ENCODE results near the gene OPCML.

The OPCML gene

DNA sequence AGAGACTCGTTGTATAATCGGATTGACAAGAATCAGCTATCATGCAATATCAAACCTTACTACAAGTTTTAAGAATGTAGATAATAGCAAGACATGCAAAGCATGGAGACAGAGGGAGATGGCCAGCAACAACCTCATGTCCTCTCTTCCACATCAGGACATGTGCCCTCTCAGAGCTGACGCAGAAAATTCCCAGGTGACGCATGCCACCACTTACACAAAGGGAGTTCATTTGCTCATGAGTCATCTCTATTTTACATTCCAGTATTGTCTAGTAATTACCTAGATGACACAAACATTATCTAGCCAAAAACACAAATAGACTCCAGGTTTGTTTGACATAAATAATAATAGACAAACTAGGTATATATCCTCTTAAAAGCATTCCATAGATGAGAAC, 38.1 kb upstream of the OPCML start:
- no peak overlapping the region for H3K4me3 ChIP-seq (ENCODE audit: low read depth, low read length)
- POLR2A ChIA-PET = no interaction called here
- CTCF ChIA-PET = no interaction called here
- no peak for DNase-seq (ENCODE audit: low read depth, low spot score)
- TF ChIP-seq, protein P1, sequence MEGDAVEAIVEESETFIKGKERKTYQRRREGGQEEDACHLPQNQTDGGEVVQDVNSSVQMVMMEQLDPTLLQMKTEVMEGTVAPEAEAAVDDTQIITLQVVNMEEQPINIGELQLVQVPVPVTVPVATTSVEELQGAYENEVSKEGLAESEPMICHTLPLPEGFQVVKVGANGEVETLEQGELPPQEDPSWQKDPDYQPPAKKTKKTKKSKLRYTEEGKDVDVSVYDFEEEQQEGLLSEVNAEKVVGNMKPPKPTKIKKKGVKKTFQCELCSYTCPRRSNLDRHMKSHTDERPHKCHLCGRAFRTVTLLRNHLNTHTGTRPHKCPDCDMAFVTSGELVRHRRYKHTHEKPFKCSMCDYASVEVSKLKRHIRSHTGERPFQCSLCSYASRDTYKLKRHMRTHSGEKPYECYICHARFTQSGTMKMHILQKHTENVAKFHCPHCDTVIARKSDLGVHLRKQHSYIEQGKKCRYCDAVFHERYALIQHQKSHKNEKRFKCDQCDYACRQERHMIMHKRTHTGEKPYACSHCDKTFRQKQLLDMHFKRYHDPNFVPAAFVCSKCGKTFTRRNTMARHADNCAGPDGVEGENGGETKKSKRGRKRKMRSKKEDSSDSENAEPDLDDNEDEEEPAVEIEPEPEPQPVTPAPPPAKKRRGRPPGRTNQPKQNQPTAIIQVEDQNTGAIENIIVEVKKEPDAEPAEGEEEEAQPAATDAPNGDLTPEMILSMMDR (IDR thresholded peaks at IDR 0.05; ENCODE audit: insufficient read depth, low read length, missing control alignments) = no peak

DNA sequence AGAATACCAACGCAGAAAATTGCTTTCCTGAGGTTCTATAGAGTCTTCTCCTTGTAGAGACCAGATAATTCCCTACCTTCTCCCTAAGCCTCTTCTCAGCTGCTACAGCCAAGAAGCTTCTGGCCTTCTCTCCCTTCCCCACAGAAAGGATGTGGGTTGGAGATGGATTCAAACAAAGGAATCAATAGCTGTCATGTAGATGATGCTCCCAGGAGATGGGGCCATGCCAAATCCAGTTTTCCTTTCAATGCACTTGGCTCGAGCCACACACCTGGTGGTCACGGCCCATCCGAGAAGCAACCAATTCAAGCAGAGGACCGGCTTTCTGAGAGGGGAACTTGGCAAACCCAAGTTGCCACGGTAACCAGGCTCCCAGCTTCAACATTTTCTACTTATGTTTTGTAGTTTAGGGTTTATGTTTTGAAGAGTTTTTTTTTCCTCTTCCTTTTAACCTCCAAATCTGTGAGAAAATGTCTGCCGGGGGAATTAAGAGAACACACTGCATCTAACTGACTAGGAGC, 31.3 kb upstream of the OPCML start:
- ChIA-PET POLR2A (no interaction called here), CTCF (no interaction called here)
- H3K4me3 ChIP-seq (ENCODE audit: low read depth, low read length) = no peak overlapping the region
- no peak for DNase-seq (ENCODE audit: low read depth, low spot score)
- TF ChIP-seq, protein P1 (IDR thresholded peaks at IDR 0.05; ENCODE audit: insufficient read depth, low read length, missing control alignments) = no peak

DNA sequence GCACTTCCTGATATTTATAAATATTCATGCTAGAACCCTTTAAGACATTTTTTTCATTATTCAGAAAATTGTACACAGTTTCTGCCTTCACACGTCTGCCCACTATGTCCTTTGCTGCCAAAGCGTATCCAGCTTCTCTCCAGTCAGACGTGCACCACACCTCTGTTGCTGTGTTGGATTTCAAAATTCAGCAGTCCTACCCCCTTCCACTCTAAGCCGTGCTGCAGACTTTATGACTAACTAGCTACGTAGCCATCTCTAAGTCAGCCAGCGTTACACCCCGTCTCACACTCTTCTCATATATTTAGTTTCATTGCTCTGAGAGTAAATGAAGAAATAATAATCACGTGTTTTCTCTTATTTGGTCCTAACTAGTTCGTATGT, 28.2 kb upstream of the OPCML start:
- CTCF ChIA-PET = no interaction called here
- POLR2A ChIA-PET = no interaction called here

DNA sequence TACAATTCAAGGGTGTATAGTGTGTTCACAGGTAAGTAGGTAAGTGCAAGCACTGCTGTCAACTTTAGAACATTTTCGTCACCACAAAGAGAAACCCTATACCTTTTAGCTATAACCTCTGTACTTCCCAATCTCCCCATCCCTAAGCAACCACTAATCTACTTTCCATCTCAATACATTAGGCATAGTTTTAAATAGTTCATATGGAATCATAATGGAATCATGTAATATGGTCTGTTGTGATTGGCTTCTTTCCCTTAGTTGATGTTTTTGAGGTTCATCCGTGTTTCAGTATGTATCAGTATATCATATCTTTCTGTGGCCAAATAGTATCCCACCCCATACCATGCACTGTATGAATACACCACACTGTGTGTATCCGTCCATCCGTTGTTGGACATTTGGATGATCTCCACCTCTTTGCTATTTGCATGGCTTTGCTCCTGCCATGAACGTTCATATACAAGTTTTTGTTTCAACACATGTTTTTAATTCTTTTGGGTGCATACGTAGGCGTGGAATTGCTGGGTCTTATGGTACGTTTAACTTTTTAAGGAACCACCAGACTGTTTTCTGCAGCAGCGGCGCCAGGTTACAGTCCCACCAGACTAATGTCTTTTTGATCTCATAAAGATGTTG, 27.7 kb upstream of the OPCML start:
- H3K4me3 ChIP-seq (ENCODE audit: low read depth, low read length) = no peak overlapping the region
- ChIA-PET POLR2A (no interaction called here), CTCF (no interaction called here)
- DNase-seq (ENCODE audit: low read depth, low spot score) = no peak
- TF ChIP-seq, protein P1 (IDR thresholded peaks at IDR 0.05; ENCODE audit: insufficient read depth, low read length, missing control alignments) = no peak

More for the DNA sequence above, 28.2 kb upstream of the OPCML start:
- TF ChIP-seq, protein P1 (IDR thresholded peaks at IDR 0.05; ENCODE audit: insufficient read depth, low read length, missing control alignments) = no peak
- H3K4me3 ChIP-seq (ENCODE audit: low read depth, low read length) = no peak overlapping the region
- DNase-seq (ENCODE audit: low read depth, low spot score) = no peak

DNA sequence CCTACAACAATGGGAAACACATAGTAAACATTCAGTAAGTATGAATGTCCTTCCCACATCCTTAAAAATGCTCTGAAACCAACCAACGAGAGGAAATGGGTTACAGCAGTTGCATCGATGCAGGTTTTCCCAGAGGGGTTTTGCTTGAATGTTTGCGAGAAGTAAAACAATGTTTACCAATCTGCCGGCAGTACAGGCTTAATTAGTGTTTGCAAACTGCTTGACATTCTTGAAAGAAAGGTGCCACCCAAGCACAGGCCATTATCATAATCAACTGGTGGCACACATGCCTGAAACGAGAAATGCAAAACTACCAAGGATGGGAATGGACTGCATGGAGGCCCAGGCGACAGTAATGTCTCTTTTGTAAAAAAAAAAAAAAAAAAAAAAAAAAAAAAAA, 27.1 kb upstream of the OPCML start:
- ChIA-PET POLR2A (no interaction called here), CTCF (no interaction called here)
- TF ChIP-seq, protein P1 (IDR thresholded peaks at IDR 0.05; ENCODE audit: insufficient read depth, low read length, missing control alignments) = no peak
- DNase-seq (ENCODE audit: low read depth, low spot score) = no peak
- H3K4me3 ChIP-seq (ENCODE audit: low read depth, low read length) = no peak overlapping the region

DNA sequence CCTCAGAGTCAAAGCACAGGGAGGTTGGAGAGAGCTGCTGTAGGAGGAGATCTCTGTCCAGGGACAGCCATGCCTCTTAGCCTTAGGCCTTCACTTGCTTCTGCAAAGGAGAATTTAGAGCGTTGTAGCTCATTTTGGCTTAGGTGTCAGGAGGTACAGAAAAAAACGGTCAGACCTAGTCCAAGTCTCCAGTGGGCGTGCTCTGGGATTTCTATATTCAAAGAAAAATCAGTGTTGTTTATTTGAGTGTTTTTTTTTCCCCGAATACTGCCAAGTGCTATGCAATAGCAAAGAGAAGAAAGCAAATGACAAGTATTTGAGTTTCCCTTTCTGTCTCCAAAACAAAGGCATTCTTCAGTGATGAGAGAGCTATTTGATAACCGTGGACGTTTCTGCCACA, 22.7 kb upstream of the OPCML start:
- TF ChIP-seq, protein P1 (IDR thresholded peaks at IDR 0.05; ENCODE audit: insufficient read depth, low read length, missing control alignments) = no peak
- DNase-seq (ENCODE audit: low read depth, low spot score) = no peak
- ChIA-PET CTCF (no interaction called here), POLR2A (no interaction called here)
- no peak overlapping the region for H3K4me3 ChIP-seq (ENCODE audit: low read depth, low read length)
